Measurements from ENCODE around the gene NOC2L. TPM values are rescaled to one million over a fixed set of nuclear protein-coding genes. Genes with fewer than 3 reads are reported as not detected.

NOC2L gene
- total RNA-seq, 1 donor from 2014 or later = 95.6 TPM

GRCh38 chr1:923991-924655 lies 34.9 kb downstream of the NOC2L start:
- H3K4me3 ChIP-seq (ENCODE audit: low read depth, low read length) = peak overlapping the region; percentile 41
- H3K36me3 ChIP-seq (ENCODE audit: control insufficient read depth, insufficient read depth, low read length) = no peaks in the 10 kb centered on the region
- no peak for DNase-seq (ENCODE audit: low read depth)
- H3K27me3 ChIP-seq (ENCODE audit: control insufficient read depth, insufficient read depth, low read length) = peaks cover 80% of the 10 kb centered on the region
- no peak for TF ChIP-seq CTCF (IDR thresholded peaks at IDR 0.05; ENCODE audit: insufficient read depth, low read length, poor library complexity, severe bottlenecking)

- DNase-seq (ENCODE audit: low read depth) = no peak
- TF ChIP-seq CTCF (IDR thresholded peaks at IDR 0.05; ENCODE audit: insufficient read depth, low read length, poor library complexity, severe bottlenecking) = no peak
- no peaks in the 10 kb centered on the region for H3K36me3 ChIP-seq (ENCODE audit: control insufficient read depth, insufficient read depth, low read length)
- peak within 1 kb of the TSS; percentile 41 for H3K4me3 ChIP-seq (ENCODE audit: low read depth, low read length)
- peaks cover 82% of the 10 kb centered on the region for H3K27me3 ChIP-seq (ENCODE audit: control insufficient read depth, insufficient read depth, low read length)
These were observed 35.7 kb downstream of the NOC2L start, which contains the start of gene SAMD11 for GRCh38 chr1:923131-923990. Gene SAMD11 (plus strand): TSS chr1:923923. CDS start chr1:924432, 509 bp downstream.

GRCh38 chr1:921011-921837 lies 37.8 kb downstream of the NOC2L start:
- DNase-seq (ENCODE audit: low read depth) = no peak
- TF ChIP-seq CTCF (IDR thresholded peaks at IDR 0.05; ENCODE audit: insufficient read depth, low read length, poor library complexity, severe bottlenecking) = peak; percentile 56
- Histone ChIP-seq H3K4me3 (ENCODE audit: low read depth, low read length) (no peak overlapping the region), H3K36me3 (ENCODE audit: control insufficient read depth, insufficient read depth, low read length) (no peaks in the 10 kb centered on the region), H3K27me3 (ENCODE audit: control insufficient read depth, insufficient read depth, low read length) (peaks cover 85% of the 10 kb centered on the region)

GRCh38 chr1:920521-920920 lies 38.5 kb downstream of the NOC2L start:
- no peak for TF ChIP-seq CTCF (IDR thresholded peaks at IDR 0.05; ENCODE audit: insufficient read depth, low read length, poor library complexity, severe bottlenecking)
- Histone ChIP-seq H3K27me3 (ENCODE audit: control insufficient read depth, insufficient read depth, low read length) (peaks cover 84% of the 10 kb centered on the region), H3K36me3 (ENCODE audit: control insufficient read depth, insufficient read depth, low read length) (no peaks in the 10 kb centered on the region), H3K4me3 (ENCODE audit: low read depth, low read length) (no peak overlapping the region)
- no peak for DNase-seq (ENCODE audit: low read depth)

- no peak for TF ChIP-seq CTCF (IDR thresholded peaks at IDR 0.05; ENCODE audit: insufficient read depth, low read length, poor library complexity, severe bottlenecking)
- Histone ChIP-seq H3K36me3 (ENCODE audit: control insufficient read depth, insufficient read depth, low read length) (no peaks in the 10 kb centered on the region), H3K27me3 (ENCODE audit: control insufficient read depth, insufficient read depth, low read length) (peaks cover 84% of the 10 kb centered on the region), H3K4me3 (ENCODE audit: low read depth, low read length) (no peak overlapping the region)
- DNase-seq (ENCODE audit: low read depth) = no peak
These were observed 39.0 kb downstream of the NOC2L start for GRCh38 chr1:920010-920409.
